ENCODE measurements around the gene RRBP1.

RRBP1 gene

DNA sequence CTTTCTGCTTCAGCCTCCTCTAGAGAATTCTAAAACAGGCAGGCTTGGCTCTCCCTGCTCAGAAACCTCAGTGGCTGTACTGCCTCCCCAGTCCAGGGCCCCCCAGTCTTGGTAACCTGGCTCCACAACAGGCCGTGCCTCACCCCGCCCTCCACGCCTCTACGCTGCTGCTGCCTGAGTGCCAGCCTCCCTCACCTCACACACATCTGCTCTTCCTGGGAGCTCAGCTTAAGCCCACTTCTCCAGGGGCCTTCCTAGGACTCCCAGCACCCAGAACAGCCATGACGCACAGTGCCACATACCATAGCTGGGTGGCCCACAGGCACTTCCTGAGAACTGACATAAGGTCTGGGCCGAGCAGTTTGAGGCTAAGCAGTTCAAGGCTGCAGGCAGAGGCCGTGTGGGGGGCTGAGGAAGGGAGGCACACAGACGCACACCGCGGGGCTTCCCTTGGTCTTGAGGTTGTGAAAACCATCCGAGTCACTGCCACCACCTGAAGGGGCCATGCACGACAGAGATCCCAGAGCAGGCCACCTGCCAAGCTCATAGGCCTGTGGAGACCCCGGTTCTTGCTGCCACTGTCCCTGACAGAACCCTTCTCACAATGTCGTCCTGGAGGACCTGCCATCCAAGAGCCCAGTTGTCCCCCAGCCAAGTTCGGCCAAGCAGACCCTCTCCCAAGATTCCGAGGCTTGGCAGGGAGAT, 69.6 kb downstream of the RRBP1 start:
- no peak for DNase-seq (ENCODE audit: low read depth, low spot score)

- no peak for DNase-seq (ENCODE audit: low read depth, low spot score)
These were observed 70.3 kb downstream of the RRBP1 start for GRCh38 chr20:17611540-17612286.

- peak; percentile 49 for DNase-seq (ENCODE audit: low read depth, low spot score)
These were observed 70.8 kb downstream of the RRBP1 start for GRCh38 chr20:17611290-17611539.

DNA sequence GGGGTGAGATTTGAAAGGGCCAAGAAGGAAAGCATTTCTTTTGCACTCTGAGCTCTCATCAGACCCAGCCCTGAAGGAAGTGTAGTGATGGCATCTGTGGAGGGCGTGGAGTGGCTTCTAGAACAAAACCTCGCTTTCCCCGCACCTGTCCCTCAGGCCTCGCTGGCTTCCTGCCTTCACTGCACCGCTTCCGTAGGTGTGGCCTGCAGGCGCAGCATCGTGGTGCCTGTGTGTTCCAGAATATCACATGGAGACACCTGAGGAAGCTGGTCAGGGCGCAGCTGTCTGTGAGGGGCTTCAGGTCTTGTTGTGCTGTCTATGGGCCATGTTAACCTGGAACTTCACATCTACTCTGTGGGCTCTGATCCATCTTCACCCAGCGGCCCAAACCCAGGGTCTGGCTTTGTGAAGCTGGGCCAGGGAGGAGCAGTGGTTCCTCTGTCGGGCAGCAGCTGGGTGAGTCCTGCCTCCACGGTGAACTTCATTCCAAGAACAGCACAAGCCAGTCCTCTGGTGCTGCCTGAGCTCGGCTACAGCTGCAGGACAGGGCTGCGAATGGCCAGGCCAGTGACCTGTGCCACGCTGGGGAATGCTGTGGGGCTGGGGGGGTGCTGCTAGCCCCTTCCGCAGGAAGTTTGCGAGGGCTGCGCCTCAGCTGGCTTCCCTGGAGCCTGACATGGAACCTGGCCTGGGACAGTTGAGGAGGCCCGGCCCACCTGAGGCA, 71.3 kb downstream of the RRBP1 start:
- no peak for DNase-seq (ENCODE audit: low read depth, low spot score)

- DNase-seq (ENCODE audit: low read depth, low spot score), result no peak
These were observed 72.1 kb downstream of the RRBP1 start for GRCh38 chr20:17609811-17610377.

DNA sequence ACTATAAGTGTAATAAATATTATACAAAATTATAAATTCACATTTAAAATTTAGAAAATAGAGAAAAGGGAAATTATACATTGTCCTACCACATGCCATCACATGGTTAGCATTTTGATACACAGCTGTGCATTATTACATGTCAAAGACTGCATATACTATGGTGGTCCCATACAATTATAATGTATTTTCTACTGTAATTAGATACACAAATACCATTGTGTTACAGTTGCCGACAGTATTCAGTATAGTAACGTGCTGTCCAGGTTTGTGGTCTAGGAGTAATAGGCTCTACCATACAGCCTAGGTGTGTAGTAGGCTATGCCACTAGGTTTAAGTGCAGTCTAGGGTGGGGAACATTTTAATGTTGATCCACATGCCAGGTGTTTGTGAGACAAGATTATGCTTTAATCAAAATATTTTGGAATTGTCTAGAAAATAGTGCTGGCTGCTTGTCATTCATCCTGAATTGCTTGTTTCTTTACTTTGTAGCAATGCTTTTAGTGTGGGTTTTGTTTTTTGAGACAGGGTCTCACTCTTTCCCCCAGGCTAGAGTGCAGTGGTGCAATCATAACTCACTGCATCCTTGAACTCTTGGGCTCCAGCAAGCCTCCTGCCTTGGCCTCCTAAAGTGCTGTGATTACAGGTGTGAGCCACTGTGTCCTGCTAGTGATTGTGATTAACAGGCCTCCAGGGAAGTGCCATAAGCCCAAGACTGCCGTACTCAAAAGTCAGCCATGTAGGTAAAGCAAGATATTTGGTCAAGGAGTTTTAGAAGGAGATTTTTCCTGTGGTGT, 73.1 kb downstream of the RRBP1 start:
- no peak for DNase-seq (ENCODE audit: low read depth, low spot score)

- no peak for DNase-seq (ENCODE audit: low read depth, low spot score)
These were observed 76.0 kb downstream of the RRBP1 start for GRCh38 chr20:17606001-17606400.

- no peak for DNase-seq (ENCODE audit: low read depth, low spot score)
These were observed 76.8 kb downstream of the RRBP1 start for GRCh38 chr20:17605131-17605660.

DNA sequence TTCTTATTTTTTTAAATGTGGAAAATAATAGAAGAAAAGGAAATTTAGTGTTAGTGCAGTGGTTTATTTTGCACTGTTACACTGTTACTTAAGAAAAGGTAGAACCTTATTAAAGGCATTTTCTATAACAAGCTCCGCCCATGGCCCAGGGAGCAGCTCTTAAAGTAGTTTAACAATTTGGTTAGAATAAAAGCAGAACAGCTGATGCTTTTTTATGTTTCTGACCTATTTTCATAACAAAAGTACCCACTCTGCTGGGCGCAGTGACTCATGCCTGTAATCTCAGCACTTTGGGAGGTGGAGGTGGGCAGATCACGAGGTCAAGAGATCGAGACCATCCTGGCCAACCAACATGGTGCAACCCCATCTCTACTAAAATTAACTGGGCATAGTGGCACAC, 79.5 kb downstream of the RRBP1 start:
- DNase-seq (ENCODE audit: low read depth, low spot score), result no peak

DNA sequence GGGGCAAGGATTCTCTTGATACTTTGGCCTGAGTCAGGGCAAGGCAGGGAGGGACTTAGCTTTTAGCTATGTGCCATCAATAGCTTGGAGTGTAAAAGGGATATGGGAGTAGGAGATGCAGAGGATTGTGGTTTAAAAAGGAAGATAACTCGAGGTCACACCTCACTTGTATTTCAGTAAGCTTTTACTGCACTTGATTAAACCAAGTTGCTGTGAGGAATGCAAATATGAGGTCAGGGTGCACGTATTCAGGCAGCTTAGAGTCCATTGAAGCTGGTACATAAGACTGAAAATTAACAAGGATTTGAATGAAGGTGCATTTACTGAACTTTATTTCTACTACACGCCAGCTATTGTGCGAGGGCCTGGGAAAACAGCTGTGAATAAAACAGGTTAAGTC, 80.1 kb downstream of the RRBP1 start:
- DNase-seq (ENCODE audit: low read depth, low spot score), result no peak

- DNase-seq (ENCODE audit: low read depth, low spot score), result no peak
These were observed 84.0 kb downstream of the RRBP1 start for GRCh38 chr20:17598013-17598550.

- no peak for DNase-seq (ENCODE audit: low read depth, low spot score)
These were observed 86.2 kb downstream of the RRBP1 start for GRCh38 chr20:17595856-17596255.

DNA sequence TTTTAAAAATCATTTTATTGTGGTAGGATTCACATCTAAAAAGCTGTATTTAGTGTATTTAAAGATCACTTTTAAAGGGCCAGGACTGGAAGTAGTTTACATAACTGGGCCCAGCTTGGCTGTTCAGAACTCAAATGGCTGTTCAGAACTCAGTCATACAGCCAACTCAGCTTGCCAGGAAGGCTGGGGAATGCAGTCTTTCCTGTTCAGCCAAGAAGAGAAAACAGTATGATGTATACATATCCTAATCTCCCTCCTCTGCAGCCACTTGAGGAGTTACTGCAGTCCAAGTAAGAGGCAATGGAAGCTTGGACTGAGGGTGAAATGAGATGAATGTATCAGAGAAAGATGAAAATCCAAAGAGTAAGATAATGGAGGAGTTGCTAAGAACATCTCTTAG, 87.6 kb downstream of the RRBP1 start:
- DNase-seq (ENCODE audit: low read depth, low spot score), result peak; percentile 63

DNA sequence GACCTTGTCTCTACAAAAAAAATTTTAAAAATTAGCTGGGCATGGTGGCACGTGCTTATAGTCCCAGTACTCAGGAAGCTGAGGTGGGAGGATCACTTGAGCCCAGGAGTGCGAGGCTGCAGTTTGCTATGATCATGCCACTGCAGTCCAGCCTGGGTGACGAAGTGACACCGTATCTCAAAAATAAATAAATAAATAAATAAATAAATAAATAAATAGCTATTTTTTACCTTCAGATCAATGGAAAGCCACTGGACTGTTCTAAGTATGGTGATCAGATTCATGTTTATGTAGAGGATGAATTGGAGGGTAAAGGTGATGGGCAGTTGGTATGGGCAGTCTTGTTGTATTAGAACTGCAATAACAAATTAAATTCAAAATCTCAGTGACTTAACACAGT, 88.1 kb downstream of the RRBP1 start:
- no peak for DNase-seq (ENCODE audit: low read depth, low spot score)

DNA sequence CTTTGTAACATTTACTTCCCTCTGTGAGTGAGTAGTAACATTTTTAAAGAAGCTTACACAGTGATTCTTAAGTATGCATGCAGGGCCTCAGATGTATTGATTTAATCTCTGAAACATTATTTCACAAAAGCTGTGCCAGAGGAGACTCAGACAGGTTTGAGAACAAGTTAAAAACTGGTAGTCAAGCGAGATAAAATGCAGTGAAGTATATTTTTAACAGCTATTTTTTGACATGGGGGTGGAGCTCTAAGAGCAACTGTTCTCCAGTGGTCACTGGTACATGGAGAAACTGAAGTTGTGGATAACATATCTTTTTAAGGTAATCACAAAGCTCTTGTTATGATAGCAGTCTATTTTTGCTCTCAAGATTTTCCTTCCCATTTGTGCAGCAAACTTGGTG, 91.8 kb downstream of the RRBP1 start:
- no peak for DNase-seq (ENCODE audit: low read depth, low spot score)

DNA sequence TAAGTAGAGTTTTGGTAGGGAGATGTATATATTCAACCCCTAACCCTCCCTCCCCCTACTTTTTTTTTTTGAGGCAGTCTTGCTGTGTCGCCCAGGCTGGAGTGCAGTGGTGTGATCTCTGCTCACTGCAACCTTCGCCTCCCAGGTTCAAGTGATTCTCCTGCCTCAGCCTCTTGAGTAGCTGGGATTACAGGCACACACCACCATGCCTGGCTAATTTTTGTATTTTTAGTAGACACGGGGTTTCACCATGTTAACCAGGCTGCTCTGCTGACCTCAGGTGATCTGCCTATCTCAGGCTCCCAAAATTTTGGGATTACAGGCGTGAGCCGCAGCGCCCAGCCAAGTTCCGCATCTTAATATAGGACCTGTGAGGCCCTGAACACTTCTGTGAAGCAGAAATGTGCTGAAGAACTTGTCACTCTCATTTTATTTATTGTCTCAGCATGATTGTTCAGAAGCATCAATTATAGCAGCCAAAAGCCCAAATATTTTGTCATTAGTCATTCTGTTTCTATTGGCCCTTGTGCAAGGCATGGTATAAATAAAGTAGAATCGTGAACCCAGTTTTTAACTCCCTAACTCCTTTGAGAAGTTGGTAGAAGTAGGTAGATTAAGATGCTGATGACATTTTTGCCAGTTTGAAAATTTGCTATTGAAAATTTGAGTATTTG, 92.7 kb downstream of the RRBP1 start:
- DNase-seq (ENCODE audit: low read depth, low spot score), result no peak

DNA sequence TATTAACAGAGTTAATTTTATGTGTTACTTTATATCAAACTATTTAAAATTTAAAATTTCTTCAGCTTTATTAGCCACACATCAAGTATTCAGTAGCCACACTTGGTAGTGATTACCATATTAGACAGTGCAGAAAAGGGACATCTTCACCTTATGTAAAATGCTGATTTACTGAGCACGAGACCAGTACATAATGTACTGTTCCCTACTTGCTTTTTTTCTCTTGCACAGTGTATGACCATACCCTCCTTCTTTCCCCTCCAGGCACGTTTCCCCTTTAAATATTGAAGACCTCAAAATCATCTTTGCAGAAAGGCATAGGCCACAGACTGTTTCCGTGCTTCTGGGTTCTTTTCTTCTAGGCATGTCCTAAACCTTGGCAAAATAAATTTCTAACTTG, 94.2 kb downstream of the RRBP1 start:
- no peak for DNase-seq (ENCODE audit: low read depth, low spot score)

DNA sequence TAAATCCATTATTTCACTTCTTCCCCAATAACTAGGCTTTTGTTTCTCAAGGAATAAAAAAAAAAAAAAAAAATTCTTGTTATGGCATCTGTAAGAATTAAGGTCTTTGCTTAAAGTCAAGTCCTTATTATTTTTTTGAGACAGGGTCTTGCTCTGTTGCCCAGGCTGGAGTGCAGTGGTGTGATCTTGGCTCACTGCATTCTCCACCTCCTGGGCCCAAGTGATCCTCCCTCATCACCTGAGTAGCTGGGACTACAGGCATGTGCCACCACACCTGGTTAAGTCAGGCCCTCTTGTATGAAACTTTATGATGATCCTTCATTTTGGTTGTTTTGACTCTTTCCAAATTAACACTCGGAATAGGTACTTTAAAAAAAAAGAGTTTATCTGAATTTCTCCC, 94.9 kb downstream of the RRBP1 start:
- no peak for DNase-seq (ENCODE audit: low read depth, low spot score)

GRCh38 chr20:17586250-17586649, 95.8 kb downstream of the RRBP1 start:
- no peak for DNase-seq (ENCODE audit: low read depth, low spot score)

- no peak for DNase-seq (ENCODE audit: low read depth, low spot score)
These were observed 97.4 kb downstream of the RRBP1 start for GRCh38 chr20:17584689-17585088.

DNA sequence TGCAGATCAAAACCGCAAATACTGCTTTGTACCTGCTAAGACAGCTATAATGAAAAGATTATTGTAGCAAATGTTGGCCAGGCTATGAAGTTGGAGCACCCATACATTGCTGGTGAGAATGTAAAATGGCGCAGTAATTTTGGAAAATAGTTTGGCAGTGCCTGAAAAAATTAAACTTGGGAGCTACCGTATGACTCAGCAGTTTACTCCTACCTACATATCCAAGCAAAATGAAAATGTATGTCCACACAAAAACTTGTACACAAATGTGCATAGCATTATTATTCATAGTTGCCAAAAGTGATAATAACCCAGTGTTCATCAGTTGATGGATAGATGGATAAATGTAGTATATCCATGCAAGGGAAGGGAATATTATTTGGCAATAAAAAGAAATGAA, 98.9 kb downstream of the RRBP1 start:
- no peak for DNase-seq (ENCODE audit: low read depth, low spot score)

Measured in ELF-1 (cell line).